ENCODE measurements around the gene RNF148. TPM values are rescaled to one million over a fixed set of nuclear protein-coding genes. Genes with fewer than 3 reads are reported as not detected.

The RNF148 gene
- total RNA-seq, 4 donors from 2014 or later: 0.58 to 8.7 (median 1.7) TPM

- Histone ChIP-seq H3K36me3 (no peaks in the 10 kb centered on the region), H3K27me3 (no peaks in the 10 kb centered on the region), H3K4me3 (no peak overlapping the region), H3K4me1 (peaks cover 0 to 49% (median 22%) of the 10 kb centered on the region in 4 donors), H3K9me3 (no peaks in the 10 kb centered on the region), H3K27ac (replicated peaks in 1 of 4) (peak overlapping the region in 1 of 4 donors; percentile 20)
- no peak for TF ChIP-seq CTCF (IDR thresholded peaks at IDR 0.05)
- TF ChIP-seq POLR2A (IDR thresholded peaks at IDR 0.05; ENCODE audit: low read depth): no peak
- no peak for TF ChIP-seq POLR2AphosphoS5 (IDR thresholded peaks at IDR 0.05)
- TF ChIP-seq EP300 (IDR thresholded peaks at IDR 0.05): no peak
- DNase-seq (ENCODE audit: extremely low spot score): no peak
- intact Hi-C loops (cut with DNase I): no loop called here
- whole genome bisulfite sequencing: 46% methylated on average over 7 of the region's 7 CpGs
These were observed 27.7 kb downstream of the RNF148 start for GRCh38 chr7:122675011-122675410.

GRCh38 chr7:122674502-122674901 is 28.2 kb downstream of the RNF148 start:
- Histone ChIP-seq H3K9me3 (no peaks in the 10 kb centered on the region), H3K27ac (replicated peaks in 1 of 4) (peak overlapping the region in 1 of 4 donors; percentile 20), H3K4me3 (no peak overlapping the region), H3K36me3 (no peaks in the 10 kb centered on the region), H3K4me1 (peaks cover 0 to 49% (median 22%) of the 10 kb centered on the region in 4 donors), H3K27me3 (no peaks in the 10 kb centered on the region)
- intact Hi-C loops (cut with DNase I): no loop called here
- no peak for DNase-seq (ENCODE audit: extremely low spot score)
- TF ChIP-seq EP300 (IDR thresholded peaks at IDR 0.05) (no peak), POLR2A (IDR thresholded peaks at IDR 0.05; ENCODE audit: low read depth) (no peak), POLR2AphosphoS5 (IDR thresholded peaks at IDR 0.05) (no peak), CTCF (IDR thresholded peaks at IDR 0.05) (no peak)
- 14% methylated on average over 4 of the region's 4 CpGs for WGBS

- no peak for DNase-seq (ENCODE audit: extremely low spot score)
- 96% methylated on average over 12 of the region's 21 CpGs for WGBS
- no peaks in the 10 kb centered on the region for H3K27me3 ChIP-seq
- TF ChIP-seq POLR2AphosphoS5 (IDR thresholded peaks at IDR 0.05): no peak
- no peak for TF ChIP-seq POLR2A (IDR thresholded peaks at IDR 0.05; ENCODE audit: low read depth)
- no peak for TF ChIP-seq EP300 (IDR thresholded peaks at IDR 0.05)
- no peak for TF ChIP-seq CTCF (IDR thresholded peaks at IDR 0.05)
- no peaks in the 10 kb centered on the region for H3K9me3 ChIP-seq
- H3K4me1 ChIP-seq: peaks cover 0 to 49% (median 22%) of the 10 kb centered on the region in 4 donors
- H3K27ac ChIP-seq (replicated peaks in 1 of 4): no peak overlapping the region
- H3K36me3 ChIP-seq: no peaks in the 10 kb centered on the region
- H3K4me3 ChIP-seq: no peak overlapping the region
- intact Hi-C loops (cut with DNase I): no loop called here
These were observed 28.8 kb downstream of the RNF148 start for GRCh38 chr7:122673951-122674350.

GRCh38 chr7:122672536-122672935 is 30.2 kb downstream of the RNF148 start:
- DNase-seq (ENCODE audit: extremely low spot score): no peak
- TF ChIP-seq POLR2A (IDR thresholded peaks at IDR 0.05; ENCODE audit: low read depth) (no peak), CTCF (IDR thresholded peaks at IDR 0.05) (no peak), POLR2AphosphoS5 (IDR thresholded peaks at IDR 0.05) (no peak), EP300 (IDR thresholded peaks at IDR 0.05) (no peak)
- Histone ChIP-seq H3K9me3 (no peaks in the 10 kb centered on the region), H3K4me3 (no peak overlapping the region), H3K27ac (replicated peaks in 1 of 4) (no peak overlapping the region), H3K4me1 (peaks cover 0 to 46% (median 22%) of the 10 kb centered on the region in 4 donors), H3K36me3 (no peaks in the 10 kb centered on the region), H3K27me3 (no peaks in the 10 kb centered on the region)
- intact Hi-C loops (cut with DNase I): no loop called here
- over 99% methylated on average over 8 of the region's 8 CpGs for WGBS

- no peaks in the 10 kb centered on the region for H3K9me3 ChIP-seq
- H3K27ac ChIP-seq (replicated peaks in 1 of 4): no peak overlapping the region
- DNase-seq (ENCODE audit: extremely low spot score): no peak
- intact Hi-C loops (cut with DNase I): no loop called here
- 76% methylated on average over 2 of the region's 2 CpGs for WGBS
- no peaks in the 10 kb centered on the region for H3K27me3 ChIP-seq
- no peaks in the 10 kb centered on the region for H3K36me3 ChIP-seq
- TF ChIP-seq CTCF (IDR thresholded peaks at IDR 0.05): no peak
- no peak for TF ChIP-seq POLR2A (IDR thresholded peaks at IDR 0.05; ENCODE audit: low read depth)
- TF ChIP-seq POLR2AphosphoS5 (IDR thresholded peaks at IDR 0.05): no peak
- no peak for TF ChIP-seq EP300 (IDR thresholded peaks at IDR 0.05)
- H3K4me1 ChIP-seq: peaks cover 0 to 10% (median 0%) of the 10 kb centered on the region in 4 donors
- no peak overlapping the region for H3K4me3 ChIP-seq
These were observed 39.0 kb downstream of the RNF148 start for GRCh38 chr7:122663733-122664132.
